Measurements from ENCODE around the gene WNK1.
"Not testable (repeated sequence)": the region's sequence is repeated elsewhere in the genome, so short reads cannot be mapped to it uniquely, and the experiment has no call there.

WNK1 gene

GRCh38 chr12:759628-760027 is 7.2 kb downstream of the WNK1 start:
- H3K27ac ChIP-seq = no peak overlapping the region
- TF ChIP-seq, protein P1, sequence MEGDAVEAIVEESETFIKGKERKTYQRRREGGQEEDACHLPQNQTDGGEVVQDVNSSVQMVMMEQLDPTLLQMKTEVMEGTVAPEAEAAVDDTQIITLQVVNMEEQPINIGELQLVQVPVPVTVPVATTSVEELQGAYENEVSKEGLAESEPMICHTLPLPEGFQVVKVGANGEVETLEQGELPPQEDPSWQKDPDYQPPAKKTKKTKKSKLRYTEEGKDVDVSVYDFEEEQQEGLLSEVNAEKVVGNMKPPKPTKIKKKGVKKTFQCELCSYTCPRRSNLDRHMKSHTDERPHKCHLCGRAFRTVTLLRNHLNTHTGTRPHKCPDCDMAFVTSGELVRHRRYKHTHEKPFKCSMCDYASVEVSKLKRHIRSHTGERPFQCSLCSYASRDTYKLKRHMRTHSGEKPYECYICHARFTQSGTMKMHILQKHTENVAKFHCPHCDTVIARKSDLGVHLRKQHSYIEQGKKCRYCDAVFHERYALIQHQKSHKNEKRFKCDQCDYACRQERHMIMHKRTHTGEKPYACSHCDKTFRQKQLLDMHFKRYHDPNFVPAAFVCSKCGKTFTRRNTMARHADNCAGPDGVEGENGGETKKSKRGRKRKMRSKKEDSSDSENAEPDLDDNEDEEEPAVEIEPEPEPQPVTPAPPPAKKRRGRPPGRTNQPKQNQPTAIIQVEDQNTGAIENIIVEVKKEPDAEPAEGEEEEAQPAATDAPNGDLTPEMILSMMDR (conservative IDR thresholded peaks at IDR 0.05) = no peak

DNA sequence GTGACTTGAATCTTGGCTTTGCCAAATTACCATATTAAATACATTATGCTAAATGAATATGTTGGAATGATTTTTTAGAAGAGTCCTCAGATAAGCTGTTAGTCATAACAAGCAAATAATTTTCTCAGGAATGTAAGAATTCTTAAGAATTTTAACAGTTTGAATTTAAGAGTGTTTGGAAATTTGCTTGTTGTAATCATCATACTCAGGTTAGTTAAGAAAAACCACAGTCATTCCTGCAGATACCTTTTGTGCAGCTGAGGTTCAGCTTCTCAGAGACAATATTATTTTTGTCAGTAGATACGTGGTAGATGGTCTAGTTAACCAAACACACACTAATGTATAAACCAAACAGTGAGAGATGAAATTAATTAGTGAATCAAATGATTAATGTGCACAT is 8.9 kb downstream of the WNK1 start:
- TF ChIP-seq, protein P1 (conservative IDR thresholded peaks at IDR 0.05) = no peak

GRCh38 chr12:765840-766239 is 13.5 kb downstream of the WNK1 start:
- TF ChIP-seq, protein P1 (conservative IDR thresholded peaks at IDR 0.05) = no peak

More for the DNA sequence above, 8.9 kb downstream of the WNK1 start:
- no peak overlapping the region for H3K27ac ChIP-seq

GRCh38 chr12:768434-768833 is 16.1 kb downstream of the WNK1 start:
- no peak overlapping the region for H3K27ac ChIP-seq
- TF ChIP-seq, protein P1 (conservative IDR thresholded peaks at IDR 0.05) = no peak

More at GRCh38 chr12:765840-766239, 13.5 kb downstream of the WNK1 start:
- H3K27ac ChIP-seq = no peak overlapping the region

DNA sequence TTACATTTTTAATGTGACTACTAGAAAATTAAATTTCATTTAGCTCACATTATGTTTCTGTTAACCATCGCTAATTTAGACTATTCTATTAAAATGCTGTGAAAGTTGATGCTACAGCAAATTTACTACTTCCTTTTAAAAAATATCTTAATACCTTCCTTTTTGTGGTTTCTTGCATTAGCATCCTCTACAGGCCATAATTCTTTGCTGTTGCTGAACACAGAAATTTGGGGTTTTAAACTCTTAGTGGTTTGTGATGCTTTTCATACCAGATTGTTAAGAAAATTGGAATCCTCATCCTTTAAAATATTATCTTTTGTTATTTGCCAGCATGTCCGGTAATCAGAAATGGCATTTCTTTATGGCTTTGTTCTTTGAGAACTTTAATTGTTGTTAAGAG is 18.1 kb downstream of the WNK1 start:
- TF ChIP-seq, protein P1 (conservative IDR thresholded peaks at IDR 0.05) = no peak
- no peak overlapping the region for H3K27ac ChIP-seq

DNA sequence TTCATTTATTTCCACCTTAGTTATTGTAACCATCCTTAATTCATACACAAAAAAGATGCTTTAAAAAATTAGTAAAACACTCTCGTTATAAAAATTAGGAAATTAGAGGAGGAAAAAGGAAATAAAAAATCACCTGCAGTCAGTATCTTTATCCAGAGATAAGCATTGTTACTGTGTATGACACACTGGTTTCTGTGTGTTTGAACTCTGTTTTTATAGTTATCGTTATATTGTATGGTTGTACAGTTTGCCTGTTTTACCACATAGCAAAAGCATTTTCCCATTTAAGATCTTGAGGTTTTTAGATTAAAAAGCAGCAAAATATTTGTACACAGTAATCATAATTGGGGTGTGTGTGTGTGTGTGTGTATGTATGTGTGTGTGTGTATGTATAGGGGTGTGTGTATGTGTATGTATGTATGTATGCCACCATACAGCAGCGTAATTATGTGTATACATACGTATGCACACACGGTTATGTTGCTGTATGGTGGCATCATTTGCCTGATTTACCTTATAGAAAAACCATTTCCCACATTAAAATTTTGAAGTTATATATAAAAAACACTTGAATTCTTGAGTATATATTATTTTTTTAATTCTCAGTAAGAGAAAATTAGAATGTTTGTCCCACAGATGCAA is 19.8 kb downstream of the WNK1 start:
- H3K27ac ChIP-seq = no peak overlapping the region
- TF ChIP-seq, protein P1 (conservative IDR thresholded peaks at IDR 0.05) = no peak

DNA sequence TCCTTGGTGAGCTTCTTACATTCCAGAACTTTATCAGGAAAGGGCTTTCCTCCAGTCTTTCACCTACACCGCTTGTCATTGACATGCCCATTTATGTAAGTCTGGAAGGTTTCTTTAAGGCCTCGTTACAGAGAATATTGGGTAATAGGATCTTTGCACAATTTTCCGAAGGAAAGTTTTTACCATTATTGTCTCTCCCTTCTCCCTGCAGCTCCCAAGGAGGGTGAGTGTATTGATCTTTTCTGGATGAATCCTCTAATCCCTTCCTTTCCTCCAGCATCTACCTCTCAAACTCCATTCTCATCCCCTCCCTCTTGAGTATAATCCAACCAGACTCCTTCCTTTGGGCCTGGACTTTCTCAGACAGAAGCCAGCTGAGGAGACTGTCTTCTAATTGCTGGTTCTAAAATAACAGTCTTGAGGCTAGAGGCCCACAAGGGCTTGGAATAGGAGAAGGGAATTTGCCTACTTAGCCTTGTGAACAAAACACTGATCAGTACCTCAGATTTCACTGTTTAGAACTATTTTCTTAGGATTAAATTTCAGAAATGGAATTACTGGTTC is 21.8 kb downstream of the WNK1 start:
- TF ChIP-seq, protein P1 (conservative IDR thresholded peaks at IDR 0.05) = no peak
- no peak overlapping the region; the same call in 1 of the 2 replicates for H3K27ac ChIP-seq

GRCh38 chr12:775973-776771 is 23.8 kb downstream of the WNK1 start:
- H3K27ac ChIP-seq = not testable (repeated sequence)

- not testable (repeated sequence) for H3K27ac ChIP-seq
Measured at GRCh38 chr12:776772-777373, 24.5 kb downstream of the WNK1 start.

Measured in VCaP (cell line).